GM21390 (cell line): ENCODE data around the gene POLR1G.
"Not testable (repeated sequence)": the region's sequence is repeated elsewhere in the genome, so short reads cannot be mapped to it uniquely, and the experiment has no call there.

Source experiments
- ATAC-seq: cut with Tn5 transposase; IDR thresholded peaks from one replicate; pipeline ENCODE4 v1.9.1; 2021; ENCODE audit not compliant: unreplicated experiment

POLR1G gene

DNA sequence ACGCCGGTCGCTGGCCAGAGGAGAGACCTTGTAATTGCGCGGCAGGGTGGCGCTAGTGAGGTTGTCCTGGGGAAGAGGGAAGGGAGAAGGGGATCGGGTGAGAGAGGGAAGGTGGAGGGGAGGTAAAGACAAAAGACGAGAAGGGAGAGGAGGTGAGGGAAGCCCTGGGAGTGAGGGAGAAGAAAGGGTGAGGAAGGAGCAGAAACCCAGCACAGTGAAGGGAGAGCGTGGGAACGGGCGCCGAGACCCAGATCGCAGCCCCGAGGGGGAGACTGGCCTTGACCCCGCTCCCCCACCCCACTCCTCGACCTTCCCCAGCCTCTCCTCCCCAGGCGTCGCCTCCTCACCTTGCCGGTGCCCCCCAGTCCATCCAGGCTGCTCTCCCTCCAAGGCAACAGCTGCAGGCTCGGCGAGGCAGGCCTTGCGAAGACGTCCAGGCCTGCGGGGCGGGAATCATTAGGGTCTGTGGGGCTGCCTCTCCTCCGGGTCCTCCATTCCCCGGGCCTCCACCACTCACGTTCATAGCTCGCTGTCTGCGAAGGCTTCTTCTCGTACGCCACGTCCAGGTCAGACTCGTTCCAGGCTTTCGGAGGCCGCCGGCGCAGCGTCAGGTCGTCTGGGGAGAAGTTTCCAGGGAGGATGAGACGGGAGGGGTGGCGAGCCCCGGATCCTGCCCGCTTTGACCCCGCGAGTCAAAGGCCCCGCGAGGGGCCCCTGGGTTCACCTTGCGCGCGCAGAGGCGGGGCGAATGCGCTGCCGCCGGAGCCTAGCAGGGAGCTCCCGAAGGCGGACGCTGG lies 10.4 kb upstream of the POLR1G start:
- no peak for ATAC-seq

- ATAC-seq = no peak
Measured at GRCh38 chr19:45400192-45400591, 6.3 kb upstream of the POLR1G start.

DNA sequence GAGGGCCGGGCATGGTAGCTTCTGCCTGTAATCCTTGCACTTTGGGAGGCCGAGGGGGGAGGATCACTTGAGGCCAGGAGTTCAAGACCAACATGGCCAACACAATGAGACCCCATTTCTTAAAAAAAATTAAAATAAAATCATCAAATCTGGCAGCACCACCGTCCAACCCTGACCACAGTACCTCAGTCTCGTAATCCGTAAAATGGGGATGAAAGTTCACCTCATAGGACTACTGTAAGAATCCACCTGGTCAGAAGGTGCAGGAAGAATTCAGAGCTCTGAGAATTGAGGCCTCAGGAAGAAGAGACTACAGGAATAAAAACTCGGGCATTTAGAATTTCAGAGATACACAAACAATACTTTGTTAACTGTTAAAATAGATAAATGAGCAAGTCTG lies 4.6 kb upstream of the POLR1G start:
- no peak for ATAC-seq

DNA sequence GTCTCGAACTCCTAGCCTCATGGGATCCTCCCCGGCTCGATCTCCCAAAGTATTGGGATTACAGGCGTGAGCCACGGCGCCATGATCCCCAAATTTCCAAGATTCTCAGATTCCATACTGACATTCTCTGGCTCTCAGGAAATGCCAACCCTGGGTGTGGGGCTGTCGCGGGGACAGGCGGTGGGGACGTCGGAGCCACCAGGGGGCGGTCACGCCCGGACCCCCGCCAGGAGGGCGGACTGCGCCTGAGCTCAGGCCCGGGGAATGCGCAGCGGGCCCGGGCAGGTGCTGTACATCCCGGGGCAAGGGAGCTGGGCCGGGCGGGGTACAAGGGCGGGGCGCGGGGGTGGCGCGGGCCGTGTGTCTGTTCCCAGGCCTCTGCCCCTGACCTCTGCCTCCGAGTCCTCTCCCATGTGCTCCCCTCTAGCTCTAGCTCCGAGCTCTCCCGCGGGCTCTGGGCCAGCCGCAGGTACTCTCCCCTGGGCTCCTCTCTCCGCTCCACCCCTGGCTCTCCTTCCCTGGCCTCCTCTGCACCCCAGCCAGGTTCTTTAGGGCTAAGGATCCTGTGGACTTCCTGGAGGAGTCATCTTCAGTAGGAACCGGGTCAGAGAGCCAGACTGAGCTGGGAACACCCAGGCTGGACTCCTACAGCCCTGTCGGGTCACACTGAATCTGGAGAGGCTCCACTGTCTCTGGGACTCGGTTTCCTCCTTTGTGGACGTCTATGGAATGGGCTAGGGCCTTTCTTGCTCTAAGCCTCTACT lies 4.0 kb upstream of the POLR1G start:
- ATAC-seq = no peak

- ATAC-seq = no peak
Measured at GRCh38 chr19:45403272-45403671, 3.2 kb upstream of the POLR1G start.

DNA sequence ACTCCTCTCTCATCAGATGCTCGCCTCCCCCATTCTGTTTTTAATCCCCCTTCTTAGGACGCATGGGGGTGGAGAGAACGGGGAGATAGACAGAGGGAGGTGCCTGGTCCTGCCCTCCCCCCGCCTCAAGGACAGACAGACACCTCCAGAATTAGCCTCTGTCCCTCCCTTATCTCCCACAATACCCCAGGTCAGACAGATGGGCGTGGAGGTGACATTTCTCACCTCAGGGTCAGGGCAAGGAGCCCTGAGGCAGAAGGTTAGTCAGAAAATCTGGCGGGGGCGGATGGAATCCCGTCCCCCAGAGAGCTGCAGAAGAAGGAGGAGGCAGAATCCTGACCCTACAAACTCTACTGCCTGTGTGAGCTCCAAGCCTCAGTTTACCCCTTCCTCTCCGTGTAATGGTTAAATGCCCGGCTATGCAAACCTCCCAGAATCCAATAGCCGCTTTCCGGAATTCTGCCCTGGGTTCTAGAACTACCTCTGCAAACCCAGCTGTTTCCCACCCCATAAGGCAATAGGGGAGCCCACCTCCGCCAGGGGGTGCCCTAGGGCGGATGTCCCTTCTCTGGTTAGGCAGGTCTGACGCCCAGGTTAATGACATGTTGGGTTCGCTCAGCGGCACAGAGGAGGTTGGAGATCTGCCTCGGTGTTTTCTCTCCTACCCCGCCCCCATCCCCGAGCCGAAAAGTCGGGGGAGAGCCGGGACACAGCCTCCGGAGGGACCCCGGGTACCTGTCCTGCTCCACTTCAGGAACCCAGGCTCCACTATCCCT lies 2.5 kb upstream of the POLR1G start:
- ATAC-seq = no peak

DNA sequence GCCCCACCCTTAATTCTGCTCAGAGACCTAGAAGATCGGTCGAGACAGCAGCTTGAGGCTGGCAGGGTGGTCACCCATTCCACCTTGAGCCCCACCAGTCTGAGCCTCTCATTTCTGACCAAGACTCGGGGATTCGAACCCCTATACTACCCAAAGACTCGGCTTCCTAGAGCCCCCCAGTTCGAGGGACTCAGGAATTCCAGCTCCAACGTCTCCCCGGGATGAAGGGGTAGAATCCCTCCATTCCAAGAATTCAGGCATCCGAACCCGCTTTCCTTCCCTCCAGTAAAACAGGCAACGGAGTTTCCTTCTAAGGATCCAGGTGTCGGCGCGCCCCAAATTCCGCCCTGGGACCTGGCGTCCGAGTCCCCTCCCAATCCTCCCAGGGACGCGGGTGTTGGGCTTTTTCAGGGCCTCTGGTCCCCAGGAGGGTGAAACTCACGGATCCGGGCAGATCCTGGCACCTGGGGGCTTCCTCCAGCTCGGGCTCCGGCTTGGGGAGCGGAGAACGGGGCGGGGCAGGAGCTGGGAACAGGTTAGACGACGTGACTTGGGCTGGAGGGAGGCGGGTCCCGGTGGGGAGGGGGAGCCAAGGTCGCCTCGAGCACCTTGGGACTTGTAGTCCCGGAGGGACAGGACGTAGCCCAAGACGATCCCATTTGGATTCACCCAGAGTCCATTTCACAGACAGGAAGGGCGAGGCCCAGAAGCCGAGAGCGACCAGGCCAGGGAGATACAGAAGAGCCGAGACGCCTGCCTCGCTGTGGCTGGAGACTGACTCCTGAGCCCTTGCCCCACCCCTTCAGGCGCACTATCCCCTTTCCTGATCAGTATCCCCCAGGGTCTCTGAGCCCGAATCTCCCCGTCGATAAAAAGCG lies 1.6 kb upstream of the POLR1G start, which contains the start of gene PPP1R13L:
PPP1R13L (minus strand) TSS at position 513 of the 878 bp plus-strand sequence. CDS start 6,751 bp downstream, outside the sequence.
- no peak for ATAC-seq

- ATAC-seq = peak; percentile 44
Measured at GRCh38 chr19:45405435-45406225, 814 bp upstream of the POLR1G start.

DNA sequence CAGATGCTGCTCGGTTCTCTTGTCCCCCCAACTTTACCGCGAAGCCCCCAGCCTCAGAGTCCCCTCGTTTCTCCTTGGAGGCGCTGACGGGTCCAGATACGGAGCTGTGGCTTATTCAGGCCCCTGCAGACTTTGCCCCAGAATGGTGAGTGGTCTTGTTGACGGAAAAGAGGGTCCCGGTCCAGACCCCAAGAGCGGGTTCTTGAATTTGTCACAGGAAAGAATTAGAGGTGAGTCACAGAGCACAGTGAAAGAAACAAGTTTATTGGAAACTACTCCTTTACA lies 589 bp downstream of the POLR1G start:
- no peak for ATAC-seq

- not testable (repeated sequence) for ATAC-seq
Measured at GRCh38 chr19:45407585-45407984, 1.1 kb downstream of the POLR1G start.

DNA sequence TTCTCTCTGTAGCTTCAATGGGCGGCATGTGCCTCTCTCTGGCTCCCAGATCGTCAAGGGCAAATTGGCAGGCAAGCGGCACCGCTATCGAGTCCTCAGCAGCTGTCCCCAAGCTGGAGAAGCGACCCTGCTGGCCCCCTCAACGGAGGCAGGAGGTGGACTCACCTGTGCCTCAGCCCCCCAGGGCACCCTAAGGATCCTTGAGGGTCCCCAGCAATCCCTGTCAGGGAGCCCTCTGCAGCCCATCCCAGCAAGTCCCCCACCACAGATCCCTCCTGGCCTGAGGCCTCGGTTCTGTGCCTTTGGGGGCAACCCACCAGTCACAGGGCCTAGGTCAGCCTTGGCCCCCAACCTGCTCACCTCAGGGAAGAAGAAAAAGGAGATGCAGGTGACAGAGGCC lies 1.7 kb downstream of the POLR1G start:
- no peak for ATAC-seq

GRCh38 chr19:45408830-45409556 lies 2.5 kb downstream of the POLR1G start:
- ATAC-seq = no peak

GRCh38 chr19:45409557-45409920 lies 3.1 kb downstream of the POLR1G start:
- no peak for ATAC-seq

- ATAC-seq = not testable (repeated sequence)
Measured at GRCh38 chr19:45410330-45410729, 3.9 kb downstream of the POLR1G start.

DNA sequence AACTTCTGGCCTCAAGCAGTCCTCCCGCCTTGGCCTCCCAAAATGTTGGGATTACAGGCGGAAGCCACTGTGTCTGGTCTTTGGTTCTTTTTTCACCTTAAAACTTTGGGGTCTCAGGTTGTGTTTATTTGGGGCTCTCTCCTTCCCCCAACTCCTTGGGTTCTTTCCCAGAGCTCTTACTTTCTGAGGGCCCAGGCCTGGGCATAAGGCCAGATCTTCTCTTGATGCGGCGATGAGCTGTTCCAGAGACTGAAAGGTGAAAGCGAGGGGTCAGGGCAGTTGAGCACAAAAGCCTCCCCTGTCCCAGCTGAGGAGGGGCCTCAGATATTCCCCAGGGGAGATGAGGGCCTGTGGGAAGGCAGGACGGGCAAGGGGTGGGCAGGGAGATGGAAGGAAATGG lies 7.1 kb downstream of the POLR1G start:
- ATAC-seq = no peak

- no peak for ATAC-seq
Measured at GRCh38 chr19:45414468-45414867, 8.0 kb downstream of the POLR1G start.

DNA sequence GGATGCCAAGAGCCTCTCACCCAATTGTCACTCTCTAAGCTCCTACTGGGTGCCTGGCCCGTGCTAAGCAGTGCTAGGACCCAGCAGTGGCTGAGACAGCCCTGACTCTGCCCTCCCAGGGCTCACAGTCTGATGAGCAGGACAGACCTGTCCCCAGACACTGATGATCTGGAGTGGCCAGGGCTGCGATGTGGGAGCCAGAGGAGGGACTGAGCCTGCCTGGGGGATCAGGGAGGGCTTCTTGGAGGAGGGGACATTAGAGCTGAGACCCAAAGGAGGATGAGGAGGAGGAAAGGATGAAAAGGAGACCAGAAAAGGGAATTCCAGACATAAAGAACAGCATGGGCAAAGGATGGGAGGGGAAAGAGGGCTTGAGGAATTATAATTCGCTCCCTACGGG lies 10.7 kb downstream of the POLR1G start:
- no peak for ATAC-seq

DNA sequence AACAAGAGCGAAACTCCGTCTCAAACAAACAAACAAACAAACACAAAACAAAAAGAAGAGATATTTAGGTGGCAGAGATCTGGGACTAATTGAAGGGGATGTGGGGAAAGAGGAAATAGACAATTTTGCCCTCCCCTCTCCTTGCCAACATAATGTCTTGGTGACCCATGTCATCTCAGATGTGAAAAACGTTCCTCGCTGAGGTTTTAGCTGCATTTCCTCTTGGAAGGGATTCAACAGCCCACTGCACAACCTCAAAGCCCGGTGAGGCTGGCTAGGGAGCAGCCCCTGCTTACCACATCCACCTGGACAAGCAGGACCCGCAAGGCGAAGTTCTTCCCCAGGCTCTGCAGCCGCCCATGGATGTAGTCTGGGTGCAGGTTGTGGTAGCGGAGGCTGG lies 12.4 kb downstream of the POLR1G start:
- ATAC-seq = no peak

DNA sequence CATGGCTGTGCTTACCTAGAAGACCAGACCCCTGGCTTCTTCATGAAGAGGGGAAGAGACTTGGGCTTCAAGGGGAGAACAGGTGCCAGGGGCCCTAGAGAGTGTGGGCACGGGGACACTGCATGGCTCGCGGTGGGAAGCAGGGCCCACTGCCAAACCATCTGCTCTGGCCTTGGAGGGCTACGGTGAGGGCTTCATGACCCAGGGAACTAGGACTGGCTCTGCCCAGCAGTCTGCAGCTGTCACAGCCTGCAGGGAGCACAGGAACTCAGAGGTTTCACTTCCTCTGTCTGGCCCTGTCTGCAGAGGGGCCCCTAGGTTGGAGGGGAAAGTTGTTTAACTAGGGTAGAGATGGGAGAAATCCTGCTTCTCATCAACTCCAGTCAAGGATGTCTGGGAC lies 13.0 kb downstream of the POLR1G start:
- peak; percentile 53 for ATAC-seq
